IMR-90 (cell line): ENCODE data around the gene PTCD2.

Experiments used
- BHLHE40 ChIP-seq: fragments of 150-350 bp; IDR thresholded peaks from 2 replicates; pipeline ENCODE4 v1.6.1; 2016; ENCODE audit warnings: mild to moderate bottlenecking, low read depth, low read length
- CEBPB ChIP-seq: IDR thresholded peaks from 2 replicates; pipeline ENCODE4 v1.6.1; 2012; ENCODE audit warnings: low read depth, low read length, improper control_type of control experiment
- ELK1 ChIP-seq: fragments of 150-350 bp; IDR thresholded peaks from 2 replicates; pipeline ENCODE4 v1.6.1; 2016; ENCODE audit warnings: low read depth, mild to moderate bottlenecking, low read length, moderate library complexity, borderline replicate concordance
- MAFK ChIP-seq: IDR thresholded peaks from 2 replicates; pipeline ENCODE4 v1.6.1; 2012; ENCODE audit warnings: low read depth, low read length, improper control_type of control experiment
- MAZ ChIP-seq: IDR thresholded peaks from 2 replicates; pipeline ENCODE4 v1.6.1; 2012; ENCODE audit warnings: low read depth, mild to moderate bottlenecking, low read length, improper control_type of control experiment, moderate library complexity, borderline replicate concordance
- POLR2A ChIP-seq: IDR thresholded peaks from 2 replicates; pipeline ENCODE4 v1.6.1; 2012; ENCODE audit warnings: mild to moderate bottlenecking, low read depth, low read length
- RAD21 ChIP-seq: IDR thresholded peaks from 2 replicates; pipeline ENCODE4 v1.6.1; 2012; ENCODE audit warnings: low read length, improper control_type of control experiment
- TF ChIP-seq, protein P1 (sequence below): conservative IDR thresholded peaks from 2 replicates; pipeline ENCODE4 v1.5.1; 2012; ENCODE audit warnings: mild to moderate bottlenecking, low read depth, low read length, improper control_type of control experiment

DNA sequence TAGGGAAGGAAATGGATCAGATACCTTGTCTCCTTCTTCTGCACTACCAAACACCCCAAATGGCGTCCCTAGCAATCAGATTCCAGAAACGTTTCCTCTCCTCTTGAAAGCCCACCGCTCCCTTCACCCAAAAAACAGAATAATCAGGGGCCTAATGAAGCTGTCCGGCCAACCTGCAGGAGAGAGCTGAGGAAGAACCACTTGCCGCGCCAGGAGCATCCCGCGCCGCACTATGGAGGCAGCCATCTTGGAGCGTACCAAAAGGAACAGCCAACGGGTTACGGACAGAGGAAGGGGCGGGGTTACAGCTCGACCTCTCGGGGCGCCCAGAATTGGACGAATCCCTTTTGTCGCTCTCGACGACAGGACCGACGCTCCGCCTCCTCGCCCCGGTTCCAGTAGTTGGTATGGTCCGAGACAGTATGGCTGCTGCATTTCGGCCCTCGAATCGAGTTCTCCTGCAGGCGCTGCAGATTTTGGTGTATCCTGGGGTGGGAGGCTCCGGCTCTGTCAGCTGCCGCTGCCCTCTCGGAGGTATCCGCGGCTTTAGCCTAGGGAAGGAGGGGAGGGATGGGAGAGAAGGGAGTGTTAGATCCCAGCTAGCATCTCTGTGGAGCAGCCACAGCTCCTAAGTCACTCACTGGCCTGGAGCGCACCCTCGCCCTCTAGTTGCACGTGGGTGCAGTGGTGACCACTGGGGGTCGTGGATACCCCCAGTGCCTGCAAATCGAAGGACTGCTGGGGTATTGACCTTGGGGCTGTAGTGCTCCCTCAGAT is at the start of gene PTCD2, which contains the start of gene MRPS27:
- TF ChIP-seq, protein P1, sequence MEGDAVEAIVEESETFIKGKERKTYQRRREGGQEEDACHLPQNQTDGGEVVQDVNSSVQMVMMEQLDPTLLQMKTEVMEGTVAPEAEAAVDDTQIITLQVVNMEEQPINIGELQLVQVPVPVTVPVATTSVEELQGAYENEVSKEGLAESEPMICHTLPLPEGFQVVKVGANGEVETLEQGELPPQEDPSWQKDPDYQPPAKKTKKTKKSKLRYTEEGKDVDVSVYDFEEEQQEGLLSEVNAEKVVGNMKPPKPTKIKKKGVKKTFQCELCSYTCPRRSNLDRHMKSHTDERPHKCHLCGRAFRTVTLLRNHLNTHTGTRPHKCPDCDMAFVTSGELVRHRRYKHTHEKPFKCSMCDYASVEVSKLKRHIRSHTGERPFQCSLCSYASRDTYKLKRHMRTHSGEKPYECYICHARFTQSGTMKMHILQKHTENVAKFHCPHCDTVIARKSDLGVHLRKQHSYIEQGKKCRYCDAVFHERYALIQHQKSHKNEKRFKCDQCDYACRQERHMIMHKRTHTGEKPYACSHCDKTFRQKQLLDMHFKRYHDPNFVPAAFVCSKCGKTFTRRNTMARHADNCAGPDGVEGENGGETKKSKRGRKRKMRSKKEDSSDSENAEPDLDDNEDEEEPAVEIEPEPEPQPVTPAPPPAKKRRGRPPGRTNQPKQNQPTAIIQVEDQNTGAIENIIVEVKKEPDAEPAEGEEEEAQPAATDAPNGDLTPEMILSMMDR = 0 out of 2 replicates have a peak, but pooled peaks have one; percentile 3
- TF ChIP-seq POLR2A = peak; percentile 74
- 0 out of 2 replicates have a peak, but pooled peaks have one; percentile 0 for TF ChIP-seq RAD21
- TF ChIP-seq CEBPB = no peak
- peak; percentile 67; the same call in 1 of the 2 replicates for TF ChIP-seq MAZ
- TF ChIP-seq MAFK = no peak
- no peak for TF ChIP-seq ELK1
- TF ChIP-seq BHLHE40 = peak; percentile 96
